SK-N-MC (cell line): ENCODE measurements around the gene RAB21.

Experiments
- EZH2 ChIP-seq: fragments of 200-600 bp; sonication (generic); IDR thresholded peaks from one replicate; pipeline ENCODE4 v1.6.1; 2017; ENCODE audit warnings: antibody characterized with exemption
- FOXP2 ChIP-seq: optimal IDR thresholded peaks from 2 replicates; pipeline ENCODE3; 2011; ENCODE audit warnings: mild to moderate bottlenecking, moderate library complexity; ENCODE audit not compliant: insufficient read depth; ENCODE audit errors: extremely low read length, control extremely low read depth
- POLR2AphosphoS5 ChIP-seq: IDR thresholded peaks from 2 replicates; pipeline ENCODE4 v1.6.1; 2012; ENCODE audit warnings: mild to moderate bottlenecking, low read depth, low read length, borderline replicate concordance

GRCh38 chr12:71748081-71748850 lies 6.4 kb upstream of the RAB21 start:
- TF ChIP-seq POLR2AphosphoS5, result no peak
- TF ChIP-seq EZH2, result no peak
- no peak for TF ChIP-seq FOXP2
